Right renal pelvis (tissue), 4 donors: ENCODE results near the gene TMEM41A. TPM values are rescaled to one million over a fixed set of nuclear protein-coding genes. Genes with fewer than 3 reads are reported as not detected.

ENCODE experiments used
- DNase-seq, 4 donors: peaks; one replicate each; pipeline ENCODE4 v3.0.0-alpha.2; 2013; ENCODE audit warnings: low read depth in 4 of 4, low spot score in 3 of 4, missing footprints in 1 of 4
- polyA plus RNA-seq, 4 donors: library from polyadenylated mRNA; unstranded; fragments of 120-200 nt; gene quantifications; one replicate each; pipeline ENCODE4 v1.2.1, GENCODE V29; 2013; ENCODE audit not compliant: insufficient read length in 4 of 4

Gene TMEM41A
- polyA plus RNA-seq: 10 to 100 TPM; 28.4 to 31.8 (median 29.4) TPM

- peak; percentile 77 to 85 (median 83) for DNase-seq
These were observed at the start of gene TMEM41A for GRCh38 chr3:185498503-185499396. Gene TMEM41A (minus strand): TSS chr3:185499035. CDS start chr3:185498961, 74 bp downstream.

GRCh38 chr3:185540695-185541094 is 41.9 kb upstream of the TMEM41A start:
- no peak for DNase-seq

DNA sequence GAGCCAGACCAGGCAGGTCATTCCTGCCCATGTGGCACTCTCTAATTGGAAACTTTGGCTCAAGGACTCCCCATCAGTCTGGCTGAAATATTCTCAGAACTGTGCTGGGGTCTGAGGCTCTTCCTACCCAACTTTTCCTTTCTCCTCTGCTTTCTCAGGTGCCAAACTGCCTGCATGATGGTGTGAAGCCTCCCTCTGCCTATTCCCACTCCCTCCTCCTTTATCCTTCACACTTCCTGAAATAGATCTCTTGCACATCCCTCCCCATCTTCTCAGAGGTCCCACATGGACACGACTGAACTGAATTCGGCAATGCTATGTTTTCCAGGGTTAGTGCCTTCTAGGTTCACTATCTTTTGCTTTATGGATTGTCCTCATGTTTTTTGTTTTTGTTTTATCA is 41.1 kb upstream of the TMEM41A start:
- DNase-seq: no peak

GRCh38 chr3:185537369-185537970 is 38.6 kb upstream of the TMEM41A start:
- peak in 1 of 4 donors; percentile 43 for DNase-seq

GRCh38 chr3:185534511-185534910 is 35.7 kb upstream of the TMEM41A start:
- no peak for DNase-seq

DNA sequence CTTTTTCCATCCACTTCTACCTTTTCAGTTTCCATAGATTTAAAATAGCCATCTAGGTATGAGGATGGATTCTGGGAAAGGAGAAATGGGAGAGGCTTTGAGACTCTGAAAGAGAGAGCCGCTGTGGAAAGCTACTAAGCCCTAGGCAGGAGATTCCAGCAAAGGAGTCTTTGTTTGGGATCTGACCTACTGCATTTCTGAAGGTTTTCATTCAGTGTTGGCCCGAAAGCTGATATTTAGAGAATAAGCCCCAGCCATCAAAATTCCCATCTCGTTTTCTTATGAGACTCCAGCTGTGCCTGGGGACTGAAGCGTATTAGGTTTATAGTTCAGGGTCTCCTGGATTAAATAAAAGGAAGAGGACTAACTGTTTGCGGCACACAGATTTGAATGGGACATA is 34.1 kb upstream of the TMEM41A start:
- DNase-seq: no peak

DNA sequence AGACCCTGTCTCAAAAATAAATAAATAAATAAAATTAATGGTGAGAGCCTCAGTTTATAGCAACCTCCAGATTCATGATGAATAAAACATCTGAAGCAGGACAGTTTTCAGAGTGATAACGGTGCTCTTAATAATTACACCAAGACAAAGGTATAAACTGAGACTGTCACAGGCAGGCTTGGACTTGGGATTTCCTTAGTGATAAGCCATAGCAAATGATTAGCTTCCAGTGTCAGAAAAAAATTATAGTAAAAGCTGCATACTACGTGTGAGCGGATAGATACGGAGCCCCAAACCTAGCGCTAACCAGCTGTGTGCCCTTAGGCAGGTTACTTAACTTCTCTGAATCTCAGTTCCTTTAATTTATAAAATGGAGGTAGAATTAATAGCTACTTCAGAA is 32.0 kb upstream of the TMEM41A start:
- DNase-seq: no peak

GRCh38 chr3:185528532-185528931 is 29.7 kb upstream of the TMEM41A start:
- no peak for DNase-seq

DNA sequence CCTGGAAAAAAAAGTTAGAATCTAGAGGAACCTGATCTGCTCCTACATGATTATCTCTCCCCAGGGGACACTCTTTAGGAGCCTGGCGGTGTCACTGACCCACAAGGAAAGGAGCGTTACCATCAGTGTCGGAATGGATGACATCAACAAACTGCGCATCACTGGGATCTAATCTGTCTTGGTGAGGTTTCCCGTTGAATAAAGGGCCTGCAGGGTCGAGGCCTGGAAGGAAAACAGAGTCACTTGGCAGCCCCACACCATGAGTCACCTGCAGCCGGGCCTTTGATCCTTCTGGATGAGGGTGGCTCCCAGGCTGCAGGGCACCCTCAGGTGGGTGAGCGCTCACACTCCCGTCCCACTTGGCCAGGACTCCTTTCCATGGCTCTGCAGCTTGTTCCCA is 28.5 kb upstream of the TMEM41A start:
- DNase-seq: no peak

DNA sequence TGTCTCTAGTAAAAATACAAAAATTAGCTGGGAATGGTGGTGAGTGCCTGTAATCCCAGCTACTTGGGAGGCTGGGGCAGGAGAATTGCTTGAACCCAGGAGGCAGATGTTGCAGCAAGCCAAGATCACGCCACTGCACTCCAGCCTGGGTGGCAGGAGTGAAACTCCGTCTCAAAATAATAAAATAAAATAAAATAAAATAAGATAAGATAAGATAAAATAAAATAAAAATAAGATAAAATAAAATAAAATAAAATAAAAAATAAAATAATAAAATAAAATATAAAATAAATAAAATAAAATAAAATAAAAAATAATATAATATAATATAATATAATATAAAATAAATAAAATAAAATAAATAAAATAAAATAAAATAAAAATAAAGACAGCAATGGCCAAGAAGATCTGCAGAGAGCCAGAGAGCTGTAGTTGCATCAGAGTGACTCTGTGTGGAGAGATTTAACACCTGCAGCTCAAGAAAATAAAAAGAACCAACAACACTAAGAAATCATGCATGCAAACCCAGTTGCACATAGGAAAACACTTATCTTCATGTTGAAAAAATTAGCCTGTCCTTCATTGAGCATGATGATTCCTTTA is 27.6 kb upstream of the TMEM41A start:
- no peak for DNase-seq

DNA sequence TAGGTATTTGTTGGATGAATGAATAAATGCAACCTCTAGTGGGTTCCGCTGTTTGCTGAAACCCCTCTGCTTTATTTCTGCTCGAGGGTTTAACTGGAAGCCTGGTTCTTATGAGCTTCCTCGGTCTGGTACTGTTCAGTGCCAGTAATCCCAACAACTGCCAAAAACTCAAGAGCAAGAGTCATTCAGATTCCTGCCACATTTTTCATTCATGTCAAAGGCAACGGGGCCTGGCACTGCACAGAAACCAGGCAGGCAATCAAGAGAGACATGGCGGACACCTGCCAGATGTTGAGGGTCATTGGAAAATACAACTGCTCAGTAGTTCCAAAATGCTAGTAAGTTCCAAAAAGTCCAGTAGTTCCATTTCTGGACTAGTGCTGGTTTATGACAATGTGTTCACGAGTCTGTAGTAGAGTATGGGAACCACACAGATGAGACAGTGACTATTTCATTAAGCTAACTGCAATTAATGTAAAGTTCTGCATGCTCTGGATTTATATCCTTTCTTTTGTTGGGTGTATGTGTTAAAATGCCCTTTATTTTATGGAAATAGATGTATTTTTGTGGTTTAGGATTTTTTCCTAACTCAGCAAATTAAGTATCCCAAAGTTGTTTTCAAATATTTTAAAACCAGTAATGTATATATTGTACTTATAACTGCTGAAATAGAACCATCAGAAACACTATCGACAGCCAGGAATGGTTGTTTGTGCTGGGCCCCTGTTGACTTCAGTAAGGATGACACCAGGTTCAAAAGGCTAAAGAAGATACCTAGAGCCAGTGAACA is 22.7 kb upstream of the TMEM41A start:
- no peak for DNase-seq

DNA sequence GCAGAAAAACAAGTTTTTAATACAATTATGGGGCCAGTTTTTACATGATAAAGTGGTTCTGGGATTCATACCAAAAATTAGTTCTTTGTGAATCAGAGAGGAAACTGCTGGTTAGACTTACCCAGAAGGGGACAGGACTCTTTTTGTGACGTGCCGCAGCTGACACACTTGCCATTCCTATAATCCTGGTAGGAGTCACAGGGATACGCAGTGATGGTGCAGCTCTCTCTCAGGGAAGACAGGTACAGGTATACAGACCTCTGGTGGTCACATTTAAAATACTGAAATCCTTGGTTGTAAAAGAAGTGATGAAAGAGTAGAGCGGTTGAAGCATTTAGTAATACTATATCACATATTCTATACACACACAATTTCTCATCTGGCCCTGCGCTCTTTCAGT is 20.2 kb upstream of the TMEM41A start:
- no peak for DNase-seq

DNA sequence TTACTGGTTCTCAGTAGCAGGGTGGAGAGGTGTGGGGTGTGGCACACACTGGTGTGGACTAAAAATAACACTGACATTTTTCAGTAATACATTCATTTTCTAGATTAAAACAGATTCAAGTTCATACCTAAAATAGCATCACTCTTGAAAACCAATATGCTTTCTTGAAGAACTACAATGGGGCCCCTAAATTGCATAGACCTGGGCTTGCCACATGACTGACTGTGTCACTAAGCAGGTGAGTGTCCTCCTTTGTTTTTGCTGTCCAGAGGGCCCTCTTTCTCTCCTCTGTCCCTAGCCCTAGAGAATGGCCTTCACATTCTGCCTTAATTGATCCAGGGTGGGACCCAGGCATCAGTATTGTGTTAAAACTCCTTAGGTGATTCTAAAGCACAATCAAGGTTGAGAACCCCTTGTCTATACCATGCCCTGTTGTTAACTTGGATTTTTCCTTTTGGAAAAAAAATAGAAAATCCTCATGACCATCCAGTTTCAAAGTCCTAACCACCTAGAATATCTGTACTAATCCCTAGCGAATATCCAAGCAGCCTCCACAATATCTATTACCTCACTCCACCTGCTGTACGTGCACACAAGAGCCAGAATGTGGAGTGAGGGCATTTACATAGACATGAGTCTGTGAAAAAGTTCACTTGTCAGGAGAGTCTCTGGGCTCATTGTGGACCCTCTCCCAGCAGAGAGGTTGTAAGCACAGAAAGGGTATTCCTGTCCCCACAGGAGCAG is 18.7 kb upstream of the TMEM41A start:
- DNase-seq: no peak

GRCh38 chr3:185511711-185512110 is 12.9 kb upstream of the TMEM41A start:
- DNase-seq: no peak

- no peak for DNase-seq
These were observed 9.6 kb upstream of the TMEM41A start for GRCh38 chr3:185508335-185508991.

- DNase-seq: no peak
These were observed 9.0 kb upstream of the TMEM41A start for GRCh38 chr3:185507883-185508282.

- DNase-seq: no peak
These were observed 5.8 kb upstream of the TMEM41A start for GRCh38 chr3:185504636-185505035.

GRCh38 chr3:185503521-185503920 is 4.7 kb upstream of the TMEM41A start:
- no peak for DNase-seq

DNA sequence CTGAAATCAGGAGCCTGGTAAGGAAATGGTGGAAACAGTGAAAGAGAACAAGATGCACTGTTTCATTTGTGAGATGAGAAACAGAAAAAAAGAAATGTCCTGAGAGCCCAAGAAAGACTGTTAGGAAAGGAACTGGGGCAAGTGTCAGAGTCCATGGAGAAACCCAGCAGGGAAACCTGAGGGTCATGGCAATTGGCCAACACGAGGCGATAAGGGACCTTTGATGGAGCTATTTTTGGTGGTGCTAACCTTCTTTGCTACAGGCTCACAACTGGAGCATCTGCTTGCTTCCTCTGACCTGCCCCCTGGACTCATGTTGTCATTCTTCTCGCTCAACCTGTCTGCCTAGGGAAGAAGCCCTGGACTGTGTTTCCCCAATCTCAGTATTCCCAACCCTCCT is 4.2 kb upstream of the TMEM41A start:
- no peak for DNase-seq

GRCh38 chr3:185490241-185490640 is 8.6 kb downstream of the TMEM41A start:
- no peak for DNase-seq
